PFSK-1 (cell line): Measurements from ENCODE around the gene C1orf167.

Experiments
- FOXP2 ChIP-seq: optimal IDR thresholded peaks from 2 replicates; pipeline ENCODE3; 2011; ENCODE audit warnings: borderline replicate concordance, control low read depth, inconsistent platforms; ENCODE audit not compliant: insufficient read depth; ENCODE audit errors: extremely low read length, extremely low read depth
- POLR2AphosphoS5 ChIP-seq: IDR thresholded peaks from 2 replicates; pipeline ENCODE4 v1.6.1; 2012; ENCODE audit warnings: low read depth, mild to moderate bottlenecking, control low read depth, low read length, moderate library complexity
- SIN3A ChIP-seq: IDR thresholded peaks from 2 replicates; pipeline ENCODE4 v1.6.1; 2012; ENCODE audit warnings: mild to moderate bottlenecking, low read length, moderate library complexity, borderline replicate concordance; ENCODE audit not compliant: insufficient read depth
- TAF1 ChIP-seq: IDR thresholded peaks from 2 replicates; pipeline ENCODE4 v1.6.1; 2012; ENCODE audit warnings: low read length, control low read depth, borderline replicate concordance; ENCODE audit not compliant: insufficient read depth
- TF ChIP-seq, protein P1 (sequence below), 2 experiments: IDR thresholded peaks; 2 replicates each; pipeline versions ENCODE4 v1.6.1 to v1.8.0; 2011 to 2012; ENCODE audit warnings: low read depth in 2 of 2, low read length in 2 of 2, control low read depth in 1 of 2, inconsistent platforms in 1 of 2, mild to moderate bottlenecking in 1 of 2, moderate library complexity in 1 of 2; ENCODE audit not compliant: insufficient read depth in 1 of 2

Gene C1orf167

DNA sequence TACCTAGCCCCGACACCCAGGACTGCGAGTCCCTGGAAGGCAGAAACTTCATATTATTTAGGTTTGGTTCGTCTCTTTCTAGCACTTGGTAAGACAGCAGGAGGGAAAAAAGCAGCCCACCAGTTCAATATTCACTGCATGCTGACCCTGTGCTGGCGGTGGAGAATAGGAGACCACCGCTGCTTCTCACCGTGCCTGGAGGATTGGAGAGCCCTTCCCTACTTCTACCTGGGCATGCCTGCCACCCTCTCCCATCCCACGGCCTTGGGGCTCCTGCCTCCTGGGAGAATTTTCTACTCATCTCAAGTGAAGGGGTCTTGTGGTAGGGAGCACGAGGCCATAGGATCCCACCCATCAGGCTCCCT is 38.4 kb downstream of the C1orf167 start:
- TF ChIP-seq FOXP2 (no peak), POLR2AphosphoS5 (no peak), TAF1 (no peak), SIN3A (no peak)
- TF ChIP-seq, protein P1, sequence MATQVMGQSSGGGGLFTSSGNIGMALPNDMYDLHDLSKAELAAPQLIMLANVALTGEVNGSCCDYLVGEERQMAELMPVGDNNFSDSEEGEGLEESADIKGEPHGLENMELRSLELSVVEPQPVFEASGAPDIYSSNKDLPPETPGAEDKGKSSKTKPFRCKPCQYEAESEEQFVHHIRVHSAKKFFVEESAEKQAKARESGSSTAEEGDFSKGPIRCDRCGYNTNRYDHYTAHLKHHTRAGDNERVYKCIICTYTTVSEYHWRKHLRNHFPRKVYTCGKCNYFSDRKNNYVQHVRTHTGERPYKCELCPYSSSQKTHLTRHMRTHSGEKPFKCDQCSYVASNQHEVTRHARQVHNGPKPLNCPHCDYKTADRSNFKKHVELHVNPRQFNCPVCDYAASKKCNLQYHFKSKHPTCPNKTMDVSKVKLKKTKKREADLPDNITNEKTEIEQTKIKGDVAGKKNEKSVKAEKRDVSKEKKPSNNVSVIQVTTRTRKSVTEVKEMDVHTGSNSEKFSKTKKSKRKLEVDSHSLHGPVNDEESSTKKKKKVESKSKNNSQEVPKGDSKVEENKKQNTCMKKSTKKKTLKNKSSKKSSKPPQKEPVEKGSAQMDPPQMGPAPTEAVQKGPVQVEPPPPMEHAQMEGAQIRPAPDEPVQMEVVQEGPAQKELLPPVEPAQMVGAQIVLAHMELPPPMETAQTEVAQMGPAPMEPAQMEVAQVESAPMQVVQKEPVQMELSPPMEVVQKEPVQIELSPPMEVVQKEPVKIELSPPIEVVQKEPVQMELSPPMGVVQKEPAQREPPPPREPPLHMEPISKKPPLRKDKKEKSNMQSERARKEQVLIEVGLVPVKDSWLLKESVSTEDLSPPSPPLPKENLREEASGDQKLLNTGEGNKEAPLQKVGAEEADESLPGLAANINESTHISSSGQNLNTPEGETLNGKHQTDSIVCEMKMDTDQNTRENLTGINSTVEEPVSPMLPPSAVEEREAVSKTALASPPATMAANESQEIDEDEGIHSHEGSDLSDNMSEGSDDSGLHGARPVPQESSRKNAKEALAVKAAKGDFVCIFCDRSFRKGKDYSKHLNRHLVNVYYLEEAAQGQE (IDR thresholded peaks at IDR 0.05; ENCODE audit: insufficient read depth in 1 of 2, low read depth in 2 of 2, low read length in 2 of 2) = no peak

DNA sequence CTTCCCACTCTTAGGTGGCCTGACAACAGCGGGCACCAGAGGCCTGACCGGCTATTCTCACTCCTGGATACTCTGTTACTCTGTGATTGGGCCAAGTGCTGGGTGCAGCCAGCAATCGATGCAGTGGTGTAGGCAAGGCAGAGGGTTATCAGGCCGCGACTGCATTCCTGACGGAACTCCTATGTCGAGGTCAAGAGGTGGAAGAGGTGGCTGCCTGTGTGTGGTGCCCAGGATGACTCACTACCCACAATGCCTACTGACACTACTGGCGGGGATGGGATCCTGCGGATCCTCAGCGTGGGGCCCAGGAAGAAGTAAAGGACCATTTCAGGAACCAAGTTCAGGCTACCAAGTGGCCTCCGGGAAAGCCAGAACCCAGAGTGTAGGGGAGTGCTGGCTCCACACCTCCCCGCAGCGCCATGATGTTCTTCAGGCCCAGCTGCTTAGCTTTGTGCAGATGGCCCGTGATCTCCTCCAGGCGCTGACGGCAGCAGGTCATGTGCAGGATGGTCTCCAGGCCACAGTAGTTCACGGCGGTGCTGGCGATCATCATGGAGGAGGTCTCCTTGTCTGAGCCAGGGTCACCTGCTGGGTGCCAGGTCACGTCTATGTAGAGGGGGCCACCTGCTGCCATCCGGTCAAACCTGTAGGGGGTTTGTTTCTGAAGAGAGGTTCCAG is 38.9 kb downstream of the C1orf167 start:
- TF ChIP-seq SIN3A = no peak
- no peak for TF ChIP-seq FOXP2
- TF ChIP-seq POLR2AphosphoS5 = no peak
- TF ChIP-seq TAF1 = no peak
- TF ChIP-seq, protein P1 (IDR thresholded peaks at IDR 0.05; ENCODE audit: insufficient read depth in 1 of 2, low read depth in 2 of 2, low read length in 2 of 2) = no peak

DNA sequence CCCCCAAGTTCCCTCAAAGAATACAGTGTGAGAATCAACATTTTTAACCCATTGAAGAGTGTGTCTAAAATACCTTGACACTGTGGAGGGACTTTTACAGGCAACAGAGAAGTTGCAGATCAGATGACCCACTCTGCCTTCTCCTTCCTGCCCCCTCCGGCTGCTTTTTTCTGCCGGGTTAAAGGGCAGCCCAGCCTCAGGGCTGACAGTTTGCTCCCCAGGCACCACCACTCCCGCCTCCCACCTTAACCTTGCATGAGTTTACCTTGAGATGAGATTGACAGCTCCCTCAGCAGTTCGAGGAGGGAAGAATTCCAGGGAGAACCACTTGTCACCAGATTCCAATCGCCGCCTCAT is 40.6 kb downstream of the C1orf167 start:
- TF ChIP-seq, protein P1 (IDR thresholded peaks at IDR 0.05; ENCODE audit: insufficient read depth in 1 of 2, low read depth in 2 of 2, low read length in 2 of 2) = no peak
- no peak for TF ChIP-seq SIN3A
- TF ChIP-seq TAF1 = no peak
- TF ChIP-seq POLR2AphosphoS5 = no peak
- no peak for TF ChIP-seq FOXP2

DNA sequence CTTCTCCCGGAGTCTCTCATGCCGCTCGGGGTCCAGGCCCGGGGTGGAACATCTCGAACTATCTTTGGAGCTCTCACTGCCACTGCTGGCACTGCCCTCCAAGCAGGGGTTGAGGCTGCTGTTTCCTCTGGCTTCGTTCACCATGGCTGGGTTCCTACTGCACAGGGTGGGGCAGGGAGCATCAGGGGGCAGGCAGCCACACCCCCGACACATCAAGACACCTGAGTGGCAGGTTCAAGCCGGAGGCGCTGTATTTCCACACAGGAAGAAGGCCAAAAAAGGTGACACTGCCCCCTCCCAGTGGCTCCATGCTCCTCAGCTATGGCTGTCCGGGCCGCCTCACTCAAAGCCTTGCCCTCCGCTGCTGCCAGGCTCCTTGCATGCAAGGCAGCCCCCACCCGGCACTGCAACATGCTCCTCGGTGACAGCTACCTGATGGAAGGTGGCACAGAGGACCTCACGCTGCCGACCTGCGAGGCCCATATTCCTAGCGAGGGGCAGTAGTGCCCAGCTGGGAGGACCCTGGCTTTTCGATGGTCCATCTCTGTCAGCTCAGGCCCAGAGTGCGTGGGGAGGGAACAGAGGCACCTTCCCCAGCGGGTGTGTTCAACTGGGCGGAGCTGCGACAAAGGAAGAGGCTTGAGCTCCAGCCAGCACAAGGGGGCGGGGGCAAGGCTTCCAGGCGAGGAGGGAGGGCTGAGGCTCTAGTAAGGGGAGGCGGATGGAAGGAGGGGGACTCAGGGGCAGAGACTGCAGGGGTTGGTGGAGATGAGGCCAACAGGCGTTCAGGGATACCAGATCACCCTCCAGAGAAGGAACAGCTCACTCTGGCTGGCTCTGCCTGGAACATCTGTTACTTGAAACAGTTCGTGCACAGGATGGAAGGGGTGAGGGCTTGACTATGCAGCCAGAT is 41.2 kb downstream of the C1orf167 start:
- TF ChIP-seq SIN3A = 0 out of 2 replicates have a peak, but pooled peaks have one; percentile 32
- TF ChIP-seq POLR2AphosphoS5 = peak; percentile 66; the same call in 1 of the 2 replicates
- TF ChIP-seq TAF1 = 0 out of 2 replicates have a peak, but pooled peaks have one; percentile 52
- TF ChIP-seq FOXP2 = peak; percentile 18
- TF ChIP-seq, protein P1 (IDR thresholded peaks at IDR 0.05; ENCODE audit: insufficient read depth in 1 of 2, low read depth in 2 of 2, low read length in 2 of 2) = no peak
